ENCODE results near the gene MXI1.

GRCh38 chr10:110273474-110273873 lies 66.1 kb downstream of the MXI1 start:
- TF ChIP-seq CTCF (IDR thresholded peaks at IDR 0.05 in 8 of 11, conservative IDR thresholded peaks at IDR 0.05 in 3 of 11): no peak
- TF ChIP-seq POLR2A (IDR thresholded peaks at IDR 0.05): no peak
- peak in 1 of 3 donors; percentile 33 for TF ChIP-seq POLR2AphosphoS5 (IDR thresholded peaks at IDR 0.05)
